NCI-H1436 (cell line): ENCODE results near the gene TENM4.
A peak's percentile ranks its signal among the peaks of the same experiment; 100 is the strongest.

ENCODE experiments used
- DNase-seq: peaks from one replicate; lab custom pipeline; 2025; lab: John Stamatoyannopoulos, UW

Gene TENM4

GRCh38 chr11:79119491-79120284 is 321.1 kb downstream of the TENM4 start:
- no peak for DNase-seq

- no peak for DNase-seq
Observed at GRCh38 chr11:79117488-79117887, 323.3 kb downstream of the TENM4 start.

- no peak for DNase-seq
Observed at GRCh38 chr11:79116600-79116999, 324.2 kb downstream of the TENM4 start.

- no peak for DNase-seq
Observed at GRCh38 chr11:79113054-79113690, 327.7 kb downstream of the TENM4 start.

- DNase-seq: no peak
Observed at GRCh38 chr11:79110796-79111195, 330.0 kb downstream of the TENM4 start.

GRCh38 chr11:79110321-79110720 is 330.5 kb downstream of the TENM4 start:
- DNase-seq: no peak

GRCh38 chr11:79108851-79109250 is 332.0 kb downstream of the TENM4 start:
- no peak for DNase-seq

- DNase-seq: no peak
Observed at GRCh38 chr11:79102840-79103239, 338.0 kb downstream of the TENM4 start.

- no peak for DNase-seq
Observed at GRCh38 chr11:79101656-79102055, 339.2 kb downstream of the TENM4 start.

GRCh38 chr11:79100093-79100910 is 340.5 kb downstream of the TENM4 start:
- DNase-seq: peak; percentile 42

- no peak for DNase-seq
Observed at GRCh38 chr11:79098146-79098545, 342.7 kb downstream of the TENM4 start.

- DNase-seq: no peak
Observed at GRCh38 chr11:79097246-79097875, 343.5 kb downstream of the TENM4 start.

- DNase-seq: no peak
Observed at GRCh38 chr11:79095424-79095823, 345.4 kb downstream of the TENM4 start.

- no peak for DNase-seq
Observed at GRCh38 chr11:79094616-79095015, 346.2 kb downstream of the TENM4 start.

- no peak for DNase-seq
Observed at GRCh38 chr11:79092791-79093353, 348.0 kb downstream of the TENM4 start.

- DNase-seq: peak; percentile 23
Observed at GRCh38 chr11:79090191-79090705, 350.6 kb downstream of the TENM4 start.

GRCh38 chr11:79089601-79090000 is 351.2 kb downstream of the TENM4 start:
- no peak for DNase-seq

- DNase-seq: no peak
Observed at GRCh38 chr11:79088967-79089366, 351.9 kb downstream of the TENM4 start.

- DNase-seq: no peak
Observed at GRCh38 chr11:79087961-79088318, 352.9 kb downstream of the TENM4 start.

- no peak for DNase-seq
Observed at GRCh38 chr11:79087238-79087960, 353.4 kb downstream of the TENM4 start.

- DNase-seq: no peak
Observed at GRCh38 chr11:79086056-79086455, 354.8 kb downstream of the TENM4 start.
